Left ventricle myocardium superior (tissue), 1 donor: Measurements from ENCODE around the gene PPP1R13L. TPM values are rescaled to one million over a fixed set of nuclear protein-coding genes. Genes with fewer than 3 reads are reported as not detected.

Source experiments
- microRNA-seq: library from miRNA; unstranded; fragments of <30 nt; microRNA quantifications from one replicate; pipeline ENCODE4 v1.2.0, GENCODE V29; 2020; ENCODE audit warnings: borderline number of aligned reads
- total RNA-seq: library from RNA; stranded (reverse); fragmentation: NEBNext Ultra II Directional; extraction: Animal tissue kit (Norgen Biotek cat#: 25700); gene quantifications from one replicate; pipeline ENCODE4 v1.2.1, GENCODE V29; 2021
- donor health status: DM: no; HTN: yes; CAD: no; lungs with severe emphysema.

Gene PPP1R13L
- total RNA-seq, 1 donor from 2014 or later: 222 TPM

Small RNAs within 50 kb of the gene (microRNA-seq; reads per million reads assigned to microRNA genes)
- not detected for gene MIR6088

Other genes with a start within 250 kb of the PPP1R13L start
- 0.07 TPM for gene NKPD1, start 244.1 kb downstream of the PPP1R13L start, total RNA-seq
- 13.7 TPM for gene TRAPPC6A, start 226.8 kb downstream of the PPP1R13L start, total RNA-seq
- gene BLOC1S3, start 226.3 kb downstream of the PPP1R13L start, total RNA-seq: 6.0 TPM
- 0.94 TPM for gene EXOC3L2, start 159.7 kb downstream of the PPP1R13L start, total RNA-seq
- gene MARK4, start 153.8 kb downstream of the PPP1R13L start, total RNA-seq: 26.2 TPM
- gene CKM, start 82.2 kb downstream of the PPP1R13L start, total RNA-seq: 6,589 TPM
- gene KLC3, start 64.3 kb downstream of the PPP1R13L start, total RNA-seq: not detected
- 9.9 TPM for gene ERCC2, start 34.5 kb downstream of the PPP1R13L start, total RNA-seq
- 7.0 TPM for gene POLR1G, start 1.6 kb upstream of the PPP1R13L start, total RNA-seq
- 150 TPM for gene ERCC1, start 18.8 kb upstream of the PPP1R13L start, total RNA-seq
- gene FOSB, start 62.9 kb upstream of the PPP1R13L start, total RNA-seq: 0.79 TPM
- gene RTN2, start 92.0 kb upstream of the PPP1R13L start, total RNA-seq: 29.8 TPM
- gene PPM1N, start 93.4 kb upstream of the PPP1R13L start, total RNA-seq: 0.57 TPM
- gene VASP, start 102.4 kb upstream of the PPP1R13L start, total RNA-seq: 43.3 TPM
- gene OPA3, start 179.7 kb upstream of the PPP1R13L start, total RNA-seq: 26.9 TPM
- gene GPR4, start 197.1 kb upstream of the PPP1R13L start, total RNA-seq: 4.8 TPM
- gene EML2, start 234.3 kb upstream of the PPP1R13L start, total RNA-seq: 33.4 TPM